GM12891 (cell line): ENCODE results near the gene ADAMTSL1.

Experiments used
- POLR2A ChIP-seq: IDR thresholded peaks from 2 replicates; pipeline ENCODE4 v1.6.1; 2011; ENCODE audit warnings: low read depth, low read length, control low read depth
- POLR2AphosphoS5 ChIP-seq: IDR thresholded peaks from 2 replicates; pipeline ENCODE4 v1.6.1; 2011; ENCODE audit warnings: low read depth, low read length, control low read depth
- POU2F2 ChIP-seq: IDR thresholded peaks from 2 replicates; pipeline ENCODE4 v1.6.1; 2011; ENCODE audit warnings: low read depth, mild to moderate bottlenecking, control low read depth, low read length, moderate library complexity
- SPI1 ChIP-seq: IDR thresholded peaks from 2 replicates; pipeline ENCODE4 v1.6.1; 2011; ENCODE audit warnings: low read depth, low read length, control low read depth

DNA sequence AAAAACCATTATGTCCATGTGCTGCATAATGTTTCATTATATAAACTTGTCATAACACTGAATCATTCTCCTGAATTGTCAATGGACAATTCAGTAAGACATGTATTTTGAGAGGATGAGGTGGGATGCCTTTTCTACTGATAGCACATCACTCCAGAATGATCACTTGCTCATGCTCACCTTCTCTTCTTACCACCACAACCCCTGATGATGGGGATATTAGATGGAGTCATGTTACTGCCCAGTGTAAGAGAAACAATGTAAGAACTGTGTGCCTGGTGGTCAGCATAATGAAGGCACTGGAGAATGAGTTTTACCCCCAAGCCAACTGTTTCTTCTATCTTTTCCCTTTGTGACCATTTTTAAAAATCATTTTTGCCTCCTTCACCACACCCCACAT, 198.8 kb downstream of the ADAMTSL1 start:
- TF ChIP-seq POLR2AphosphoS5 (no peak), POLR2A (no peak), POU2F2 (no peak), SPI1 (no peak)
